HepG2 (cell line): ENCODE results near the gene CRYAB. TPM values are rescaled to one million over a fixed set of nuclear protein-coding genes. Genes with fewer than 3 reads are reported as not detected.

Source experiments
- ADNP ChIP-seq: sonication (generic); formaldehyde crosslinking; IDR thresholded peaks from 2 replicates; pipeline ENCODE4 v1.4.0; 2020; ENCODE audit warnings: missing genetic modification reagents
- CAMTA2 ChIP-seq: sonication (generic); formaldehyde crosslinking; IDR thresholded peaks from 2 replicates; pipeline ENCODE4 v1.4.0; 2020; ENCODE audit warnings: mild to moderate bottlenecking, missing genetic modification reagents, borderline replicate concordance
- CREBL2 ChIP-seq: sonication (generic); formaldehyde crosslinking; IDR thresholded peaks from 2 replicates; pipeline ENCODE4 v1.8.1; 2023; ENCODE audit warnings: missing genetic modification reagents, mild to moderate bottlenecking, borderline replicate concordance
- FOXA3 ChIP-seq: IDR thresholded peaks from 2 replicates; pipeline ENCODE4 v1.6.1; 2016; ENCODE audit warnings: missing genetic modification reagents, missing compliant biosample characterization
- HNRNPK ChIP-seq: fragments of 200-400 bp; formaldehyde crosslinking; IDR thresholded peaks from 2 replicates; pipeline ENCODE4 v1.6.1; 2018; ENCODE audit warnings: low read length, low read depth, moderate library complexity, mild to moderate bottlenecking; ENCODE audit not compliant: poor library complexity, severe bottlenecking
- JARID2 ChIP-seq: sonication (generic); formaldehyde crosslinking; IDR thresholded peaks from 2 replicates; pipeline ENCODE4 v1.8.1; 2023; ENCODE audit warnings: missing genetic modification reagents, inconsistent platforms; ENCODE audit not compliant: insufficient replicate concordance
- KLF9 ChIP-seq: IDR thresholded peaks from 2 replicates; pipeline ENCODE4 v1.6.1; 2016; ENCODE audit warnings: low read depth
- KMT2B ChIP-seq: IDR thresholded peaks from 2 replicates; pipeline ENCODE4 v1.6.1; 2016; ENCODE audit warnings: missing genetic modification reagents, missing compliant biosample characterization
- MED13 ChIP-seq: sonication (generic); formaldehyde crosslinking; IDR thresholded peaks from 2 replicates; pipeline ENCODE4 v1.5.0; 2020; ENCODE audit warnings: missing genetic modification reagents
- NFYB ChIP-seq: sonication (generic); formaldehyde crosslinking; IDR thresholded peaks from 2 replicates; pipeline ENCODE4 v1.4.0; 2020; ENCODE audit warnings: missing genetic modification reagents
- PHF5A ChIP-seq: IDR thresholded peaks from one replicate; pipeline ENCODE4 v1.6.1; 2018; ENCODE audit warnings: low read depth, missing genetic modification reagents; ENCODE audit not compliant: unreplicated experiment
- RBFOX2 ChIP-seq: fragments of 200-400 bp; formaldehyde crosslinking; IDR thresholded peaks from 2 replicates; pipeline ENCODE4 v1.6.1; 2017; ENCODE audit warnings: low read depth, mild to moderate bottlenecking, low read length
- RFX5 ChIP-seq: IDR thresholded peaks from 2 replicates; pipeline ENCODE4 v1.6.1; 2011; ENCODE audit warnings: low read depth, low read length, improper control_type of control experiment
- TEAD2 ChIP-seq: sonication (generic); formaldehyde crosslinking; IDR thresholded peaks from 2 replicates; pipeline ENCODE4 v1.9.0; 2021; ENCODE audit warnings: missing genetic modification reagents
- USF2 ChIP-seq, 2 experiments: sonication (generic) in 1 of 2; formaldehyde crosslinking in 1 of 2; IDR thresholded peaks; 2 replicates each; pipeline versions ENCODE4 v1.5.1 to v1.6.1; 2011 to 2020; ENCODE audit warnings: borderline replicate concordance in 1 of 2, low read depth in 1 of 2, low read length in 1 of 2, mild to moderate bottlenecking in 1 of 2, missing genetic modification reagents in 1 of 2, moderate library complexity in 1 of 2
- XRCC5 ChIP-seq: fragments of 200-400 bp; formaldehyde crosslinking; optimal IDR thresholded peaks from 2 replicates; pipeline ENCODE3; 2017; ENCODE audit warnings: mild to moderate bottlenecking, low read length
- ZBTB7B ChIP-seq: sonication (generic); formaldehyde crosslinking; IDR thresholded peaks from 2 replicates; pipeline ENCODE4 v1.4.0; 2020; ENCODE audit warnings: missing genetic modification reagents
- ZNF3 ChIP-seq: IDR thresholded peaks from 2 replicates; pipeline ENCODE4 v1.7.0; 2017; ENCODE audit warnings: inconsistent platforms
- ZNF335 ChIP-seq: sonication (generic); formaldehyde crosslinking; IDR thresholded peaks from 2 replicates; pipeline ENCODE4 v1.4.0; 2020; ENCODE audit warnings: missing genetic modification reagents
- ZNF33B ChIP-seq: sonication (generic); formaldehyde crosslinking; IDR thresholded peaks from 2 replicates; pipeline ENCODE4 v1.5.1; 2020; ENCODE audit warnings: mild to moderate bottlenecking, missing genetic modification reagents
- ZNF609 ChIP-seq: sonication (generic); formaldehyde crosslinking; IDR thresholded peaks from 2 replicates; pipeline ENCODE4 v1.4.0; 2020; ENCODE audit warnings: mild to moderate bottlenecking, missing genetic modification reagents, borderline replicate concordance
- ZNF724P ChIP-seq: sonication (generic); formaldehyde crosslinking; IDR thresholded peaks from 2 replicates; pipeline ENCODE4 v1.8.0; 2022; ENCODE audit warnings: missing genetic modification reagents, borderline replicate concordance
- ZNF777 ChIP-seq: sonication (generic); formaldehyde crosslinking; IDR thresholded peaks from 2 replicates; pipeline ENCODE4 v1.4.0; 2020; ENCODE audit warnings: missing genetic modification reagents
- ZSCAN20 ChIP-seq: sonication (generic); formaldehyde crosslinking; IDR thresholded peaks from 2 replicates; pipeline ENCODE4 v1.4.0; 2020; ENCODE audit warnings: missing genetic modification reagents, mild to moderate bottlenecking, borderline replicate concordance
- polyA plus RNA-seq, 8 experiments: library from polyadenylated mRNA; depleted of rRNA in 3 of 8; stranded (reverse) in 7 of 8; unstranded in 1 of 8; fragments of >200 nt; fragmentation: Illumina TruSeq in 4 of 8; extraction: Trizol in 4 of 8; gene quantifications; 2 replicates each; pipeline versions ENCODE4 v1.2.1 to v1.2.3, GENCODE V29; 2011 to 2016; ENCODE audit warnings: low read depth in 4 of 8, missing spikeins in 1 of 8, mixed read lengths in 1 of 8; ENCODE audit not compliant: insufficient read depth in 1 of 8
- total RNA-seq, 5 experiments: library from RNA; depleted of rRNA; stranded (reverse); fragments of >200 nt; fragmentation: Illumina TruSeq; extraction: Trizol; gene quantifications; 2 replicates each; pipeline ENCODE4 v1.2.3, GENCODE V29; 2016; ENCODE audit warnings: low read depth in 1 of 5

The CRYAB gene
- total and polyA plus RNA-seq, 2 of the 13 experiments (the other 11 are each of a cell fraction or from before 2014, with no cell fraction given), result 0.55 to 1.1 TPM

- TF ChIP-seq ZNF3 (CRISPR knock-in tag) (no peak), KLF9 (CRISPR knock-in tag) (no peak), RFX5 (no peak), NFYB (0 out of 2 replicates have a peak, but pooled peaks have one; percentile 19), TEAD2 (CRISPR knock-in tag) (no peak), ZNF724P (CRISPR knock-in tag) (0 out of 2 replicates have a peak, but pooled peaks have one; percentile 29), ZNF335 (no peak), ZNF33B (CRISPR knock-in tag) (no peak), KMT2B (CRISPR knock-in tag) (peak; percentile 95), MED13 (CRISPR knock-in tag) (no peak), ZNF777 (CRISPR knock-in tag) (peak; percentile 52; the same call in 1 of the 2 replicates), ADNP (CRISPR knock-in tag) (no peak), JARID2 (CRISPR knock-in tag) (no peak), XRCC5 (peak; percentile 80), FOXA3 (CRISPR knock-in tag) (peak; percentile 19; the same call in 1 of the 2 replicates), ZSCAN20 (CRISPR knock-in tag) (no peak), ZNF609 (CRISPR knock-in tag) (no peak), CAMTA2 (CRISPR knock-in tag) (0 out of 2 replicates have a peak, but pooled peaks have one; percentile 22), PHF5A (CRISPR knock-in tag) (peak; percentile 12), USF2 (IDR thresholded peaks at IDR 0.05; ENCODE audit: low read depth, low read length) (no peak), USF2 (CRISPR knock-in tag; IDR thresholded peaks at IDR 0.05; ENCODE audit: borderline replicate concordance) (no peak), HNRNPK (peak; percentile 28), ZBTB7B (peak; percentile 86), RBFOX2 (peak; percentile 92), CREBL2 (no peak)
Observed at GRCh38 chr11:111870886-111871692, 40.5 kb downstream of the CRYAB start, which contains the start of gene ALG9 (continued).
